GM12872 (cell line): ENCODE data around the gene SLC25A51.

Experiments
- TF ChIP-seq, protein P1 (sequence below): IDR thresholded peaks from 3 replicates; pipeline ENCODE4 v1.5.1; 2011; ENCODE audit warnings: low read depth, mild to moderate bottlenecking, low read length, moderate library complexity; ENCODE audit not compliant: insufficient read depth

SLC25A51 gene

DNA sequence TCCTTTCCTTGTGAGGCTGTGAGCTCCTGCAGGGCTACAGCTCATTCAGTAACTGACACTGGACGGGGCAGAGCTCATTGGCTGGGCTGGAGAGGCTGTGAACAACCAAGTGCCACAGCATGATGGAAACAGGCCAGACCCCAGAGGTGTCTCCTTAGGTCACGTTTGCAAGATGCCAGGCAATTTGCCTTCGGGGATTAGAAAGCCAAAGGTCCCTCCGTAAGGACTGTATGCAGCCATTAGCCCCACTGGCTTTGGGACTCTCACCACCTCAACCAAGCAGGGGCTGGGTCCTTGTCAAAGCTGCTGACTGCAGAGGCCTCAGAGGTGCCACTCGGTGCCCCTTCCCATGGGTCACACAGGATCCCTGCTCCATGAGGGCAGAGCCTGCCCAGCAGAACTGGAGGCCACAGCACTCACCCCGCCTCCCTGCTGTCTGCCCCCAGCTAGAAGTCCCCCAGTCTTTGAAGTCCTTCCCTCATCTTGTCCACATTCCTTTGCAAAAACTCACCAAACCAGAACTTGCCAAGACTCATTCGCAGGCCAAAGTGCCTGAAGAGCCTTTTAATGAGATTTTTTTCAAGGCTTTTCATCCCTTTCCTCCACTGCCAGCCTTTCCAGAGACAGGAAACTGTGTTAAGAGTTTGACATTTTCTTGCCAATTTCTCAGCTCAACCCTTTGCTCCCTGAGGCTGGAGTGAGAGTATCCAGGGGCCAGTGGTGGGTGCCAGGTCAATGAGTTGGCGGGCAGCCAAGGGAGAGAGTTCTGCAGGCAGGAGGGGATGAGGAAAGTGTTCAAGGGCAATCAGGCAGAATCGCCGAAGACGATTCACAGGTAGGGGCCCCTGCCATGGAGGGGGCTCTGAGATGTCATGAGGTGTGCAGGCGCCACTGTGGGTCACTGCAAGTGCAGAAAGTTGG, 39.7 kb upstream of the SLC25A51 start:
- TF ChIP-seq, protein P1, sequence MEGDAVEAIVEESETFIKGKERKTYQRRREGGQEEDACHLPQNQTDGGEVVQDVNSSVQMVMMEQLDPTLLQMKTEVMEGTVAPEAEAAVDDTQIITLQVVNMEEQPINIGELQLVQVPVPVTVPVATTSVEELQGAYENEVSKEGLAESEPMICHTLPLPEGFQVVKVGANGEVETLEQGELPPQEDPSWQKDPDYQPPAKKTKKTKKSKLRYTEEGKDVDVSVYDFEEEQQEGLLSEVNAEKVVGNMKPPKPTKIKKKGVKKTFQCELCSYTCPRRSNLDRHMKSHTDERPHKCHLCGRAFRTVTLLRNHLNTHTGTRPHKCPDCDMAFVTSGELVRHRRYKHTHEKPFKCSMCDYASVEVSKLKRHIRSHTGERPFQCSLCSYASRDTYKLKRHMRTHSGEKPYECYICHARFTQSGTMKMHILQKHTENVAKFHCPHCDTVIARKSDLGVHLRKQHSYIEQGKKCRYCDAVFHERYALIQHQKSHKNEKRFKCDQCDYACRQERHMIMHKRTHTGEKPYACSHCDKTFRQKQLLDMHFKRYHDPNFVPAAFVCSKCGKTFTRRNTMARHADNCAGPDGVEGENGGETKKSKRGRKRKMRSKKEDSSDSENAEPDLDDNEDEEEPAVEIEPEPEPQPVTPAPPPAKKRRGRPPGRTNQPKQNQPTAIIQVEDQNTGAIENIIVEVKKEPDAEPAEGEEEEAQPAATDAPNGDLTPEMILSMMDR = no peak

DNA sequence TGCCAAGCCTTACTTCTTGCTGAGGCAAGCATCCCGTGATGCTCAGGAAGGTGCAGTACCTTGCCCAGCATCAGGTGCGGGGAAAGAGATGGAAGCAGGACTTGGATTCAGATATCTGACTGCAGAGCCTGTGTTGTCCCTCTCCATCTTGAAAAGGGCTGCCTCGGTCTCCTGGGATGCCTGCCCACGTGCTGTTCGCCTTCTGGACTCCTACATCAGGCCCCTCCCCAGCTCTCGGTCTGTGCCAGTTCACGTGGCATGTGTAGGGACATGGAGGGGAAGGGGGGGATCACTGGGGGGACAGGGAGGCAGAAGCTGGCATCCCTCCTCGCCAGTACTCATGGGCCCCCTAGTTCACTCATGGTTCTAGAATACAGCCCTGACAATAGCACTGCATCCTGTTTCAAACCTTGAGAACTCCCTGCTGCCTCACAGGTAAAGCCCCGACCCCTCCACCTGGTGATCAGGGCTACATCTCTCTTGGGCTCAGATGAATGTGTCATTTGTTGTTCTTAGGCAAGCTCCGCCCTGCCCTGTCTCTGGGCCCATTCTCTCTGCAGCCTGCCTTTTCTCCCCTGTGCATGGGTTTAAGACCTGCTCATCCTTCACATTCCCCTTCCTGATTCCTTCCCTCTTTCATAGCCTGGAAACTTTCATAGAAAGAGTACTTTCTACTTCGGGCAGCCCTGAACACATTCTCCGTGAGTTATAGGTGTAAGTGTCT, 38.9 kb upstream of the SLC25A51 start:
- TF ChIP-seq, protein P1 = no peak

DNA sequence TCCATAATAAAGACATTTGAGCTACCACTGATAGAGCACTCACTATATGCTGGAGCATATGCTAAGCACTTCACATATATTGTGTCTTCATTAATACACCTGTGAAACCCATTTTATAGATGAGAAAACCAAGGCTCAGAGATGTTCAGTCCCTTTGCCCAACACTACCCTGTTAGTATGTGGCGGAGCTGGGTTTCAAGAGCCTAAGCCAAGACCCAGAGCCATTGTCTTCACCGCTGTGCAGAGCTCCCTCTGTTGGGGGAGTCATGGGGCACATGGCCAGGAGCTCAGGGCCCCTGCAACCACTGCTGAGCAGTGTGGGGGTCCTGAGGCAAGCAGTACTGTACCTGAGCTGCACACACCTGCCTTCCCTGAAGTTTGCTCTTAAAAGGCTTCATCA, 37.3 kb upstream of the SLC25A51 start:
- TF ChIP-seq, protein P1 = no peak

DNA sequence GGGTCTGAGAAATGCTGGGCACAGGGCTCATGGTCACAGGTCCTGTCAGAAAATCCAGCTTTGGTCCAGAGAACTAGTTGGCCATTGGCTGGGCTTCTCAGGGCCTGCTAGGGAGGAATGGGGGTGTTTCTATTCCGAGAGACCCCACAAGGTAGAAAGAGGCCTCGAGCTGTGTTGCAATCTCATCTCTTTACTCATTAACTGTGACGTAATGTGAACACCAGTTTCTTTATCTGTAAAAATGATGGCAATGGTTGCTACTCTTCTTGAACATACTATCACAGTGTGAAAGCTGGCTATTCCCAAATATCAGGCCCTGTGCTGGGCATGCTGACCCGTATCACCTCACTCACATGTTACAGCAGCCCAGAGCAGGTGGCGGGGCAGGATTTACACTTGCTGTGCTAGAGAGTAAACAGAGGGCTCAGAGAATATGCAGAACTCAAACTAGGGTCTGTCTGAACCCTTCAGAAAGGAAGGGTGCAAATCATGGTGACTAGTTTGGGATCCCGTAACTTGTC, 35.7 kb upstream of the SLC25A51 start:
- TF ChIP-seq, protein P1 = no peak

DNA sequence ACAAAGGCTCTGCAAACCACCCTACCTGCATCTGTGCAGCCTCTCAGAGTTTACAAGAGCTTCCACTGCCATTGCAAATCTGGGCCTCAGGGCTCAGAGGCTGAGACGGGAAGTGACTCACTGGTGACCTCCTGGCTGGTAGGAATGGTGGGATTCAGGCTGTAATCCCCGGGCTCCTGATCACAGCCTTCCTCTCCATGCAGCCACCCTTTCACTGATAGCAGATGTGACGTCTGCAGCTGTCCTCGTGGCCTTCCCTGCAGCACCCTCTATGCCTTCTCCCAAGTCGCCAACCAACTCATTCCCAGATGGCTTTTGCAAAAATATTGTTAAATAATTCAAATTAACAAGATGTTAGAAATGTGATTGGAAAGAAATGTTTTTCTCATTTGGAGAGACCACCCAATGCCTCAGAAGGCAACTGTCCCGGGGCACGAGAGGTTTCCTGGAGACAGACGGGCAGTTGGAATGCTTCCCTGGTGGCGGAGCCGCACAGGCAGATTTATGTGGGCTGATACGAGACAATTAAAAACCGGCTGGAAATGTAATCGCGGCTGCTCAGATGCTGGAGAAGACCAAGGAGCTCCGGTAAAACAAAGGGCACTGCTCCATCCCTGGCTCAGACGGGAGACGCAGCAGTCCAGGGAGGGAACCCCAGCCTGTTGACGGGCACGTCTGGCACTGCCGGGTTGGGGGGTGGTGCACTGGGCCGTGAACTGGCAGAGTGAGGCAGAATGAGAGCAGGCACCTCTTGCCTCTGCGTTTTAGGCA, 34.4 kb upstream of the SLC25A51 start:
- TF ChIP-seq, protein P1 = no peak

DNA sequence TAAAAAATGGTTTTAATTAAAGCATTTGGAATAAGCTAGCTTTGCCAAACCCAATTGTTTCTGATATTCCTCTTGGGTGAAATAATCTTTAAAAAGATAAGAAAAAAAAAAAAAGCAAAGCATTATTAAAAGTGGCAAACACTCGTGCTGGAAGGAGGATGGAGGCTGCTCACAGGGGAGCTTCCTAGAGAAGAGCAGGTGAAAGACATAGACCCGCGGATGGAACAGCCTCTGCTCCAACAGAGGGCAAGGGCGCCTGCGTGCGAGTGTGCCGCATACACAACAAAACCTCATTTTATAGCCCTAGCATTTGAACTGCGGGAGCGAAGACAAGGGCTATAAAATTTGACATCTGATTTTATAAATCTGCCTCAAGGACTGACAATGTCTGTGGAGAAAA, 33.4 kb upstream of the SLC25A51 start:
- TF ChIP-seq, protein P1 = no peak

DNA sequence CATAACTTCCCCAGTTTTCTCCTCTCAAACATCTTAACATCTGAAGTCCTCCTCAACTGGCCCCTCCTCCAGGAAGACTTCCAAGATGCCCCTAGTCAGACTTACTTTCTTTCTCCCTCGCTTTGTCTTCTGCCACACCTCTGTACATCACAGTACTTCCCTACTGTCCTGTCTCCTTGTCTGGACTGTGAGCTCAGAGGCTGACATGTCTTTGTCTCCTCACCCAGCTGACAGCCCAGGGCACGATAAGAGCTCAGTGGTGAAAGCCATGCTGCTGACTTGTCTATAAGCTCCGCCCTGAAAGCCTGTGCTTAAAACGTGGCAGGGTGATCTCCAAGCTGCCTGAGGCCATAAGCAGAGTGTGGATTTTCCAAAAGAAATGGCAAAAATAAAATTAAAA, 33.0 kb upstream of the SLC25A51 start:
- TF ChIP-seq, protein P1 = no peak
